HL-60/S4 treated with phorbol 12-myristate 13-acetate at 8.2 ng/mL for 4 days and 3 days (cell line): Measurements from ENCODE around the gene BCR.

Experiments
- in situ Hi-C: fragments of 300-500 bp; cut with MboI; formaldehyde crosslinking; loops from 2 replicates; pipeline ENCODE4 v1.15.0; 2022; ENCODE audit warnings: low sequenced_read_pairs

BCR gene

DNA sequence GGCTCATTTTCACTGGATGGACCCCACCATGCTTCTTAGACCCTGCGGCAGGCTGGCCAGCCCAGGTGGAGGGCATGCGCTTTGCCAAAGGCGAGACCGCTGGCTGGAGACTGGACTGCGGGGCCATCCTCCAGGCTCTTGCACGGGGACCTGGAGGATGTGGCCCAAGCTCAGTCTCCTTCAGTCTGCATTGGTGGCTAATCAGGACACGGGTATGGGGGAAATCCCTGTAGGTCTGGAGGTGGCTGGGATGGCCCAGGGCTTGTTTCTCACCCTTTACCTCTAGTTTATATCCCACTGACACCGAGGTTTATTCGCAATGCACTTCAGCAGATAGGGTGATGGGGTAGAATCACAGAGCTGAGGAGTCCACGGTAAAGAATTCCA, 45.0 kb downstream of the BCR start:
- in situ Hi-C loops: no loop called here

DNA sequence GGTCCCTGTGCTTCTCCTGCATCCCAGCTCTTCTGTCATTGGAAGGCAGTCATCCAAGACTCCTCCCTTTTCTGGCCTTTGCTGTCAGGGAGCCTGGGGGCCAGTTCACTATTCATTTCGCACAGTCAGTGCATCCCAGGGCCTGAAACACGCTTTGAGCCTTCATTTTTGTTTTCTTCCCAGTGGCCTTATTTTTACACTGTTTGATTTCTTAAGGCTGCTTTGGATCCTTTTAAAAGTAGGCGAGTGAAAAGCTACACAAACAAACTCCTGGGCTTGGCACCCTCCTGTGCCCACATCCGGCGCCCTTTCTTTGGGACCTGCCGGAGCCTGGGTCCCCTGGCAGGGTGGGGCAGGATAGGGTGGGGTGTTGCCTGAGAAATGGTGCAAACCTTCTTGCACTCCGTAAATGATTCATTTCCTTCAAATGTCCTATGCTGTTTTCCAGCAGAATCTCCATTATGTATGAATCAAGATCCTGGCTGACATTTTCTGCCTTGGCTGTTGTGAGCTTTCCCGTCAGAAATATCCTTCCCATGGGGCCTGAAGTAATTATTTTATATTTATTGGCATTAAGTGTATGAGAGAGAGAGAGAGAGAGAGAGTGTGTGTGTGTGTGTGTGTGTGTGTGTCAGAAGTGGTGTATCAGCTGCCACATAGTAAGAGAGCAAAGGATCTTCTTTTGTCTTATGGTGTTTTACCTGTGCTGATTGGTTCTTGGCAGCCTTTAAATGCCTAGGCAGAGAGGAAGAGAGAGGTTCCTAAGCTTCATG, 45.6 kb downstream of the BCR start:
- in situ Hi-C loops: no loop called here

DNA sequence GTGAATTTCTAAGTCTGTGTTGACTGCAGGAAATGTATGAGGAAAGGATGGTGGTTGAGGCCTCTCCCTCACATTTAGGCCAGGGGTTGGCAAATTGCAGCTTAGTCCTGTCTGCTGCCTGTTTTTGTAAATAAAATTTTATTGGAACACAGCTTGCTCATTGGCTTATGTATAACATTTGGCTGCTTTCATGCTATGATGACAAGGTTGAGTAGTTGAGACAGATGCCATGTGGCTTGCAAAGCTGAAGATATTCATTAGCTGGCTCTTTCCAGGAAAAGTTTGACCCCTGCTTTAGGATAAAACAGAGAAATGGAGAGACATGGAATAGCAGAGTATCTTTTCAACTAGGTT, 46.2 kb downstream of the BCR start:
- in situ Hi-C loops: no loop called here

DNA sequence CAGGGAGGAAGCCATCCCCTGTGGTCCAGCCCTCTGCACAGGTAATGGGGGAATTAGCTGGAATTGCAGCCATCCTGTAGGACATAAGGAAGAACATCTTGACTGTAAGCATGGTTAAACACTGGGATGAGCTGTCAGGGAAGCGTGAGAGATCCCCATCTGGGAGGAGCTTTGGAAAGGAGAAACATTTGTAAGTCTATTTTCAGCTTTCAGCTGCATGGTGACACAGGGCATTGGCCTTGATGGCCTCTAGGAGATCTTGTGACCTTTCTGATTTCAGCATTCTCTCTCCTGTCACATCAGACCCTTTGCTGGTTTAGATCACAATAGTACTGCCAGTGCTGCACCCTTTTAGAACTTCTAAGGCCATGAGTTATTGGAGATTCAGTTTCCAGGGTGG, 47.1 kb downstream of the BCR start:
- in situ Hi-C loops: no loop called here

DNA sequence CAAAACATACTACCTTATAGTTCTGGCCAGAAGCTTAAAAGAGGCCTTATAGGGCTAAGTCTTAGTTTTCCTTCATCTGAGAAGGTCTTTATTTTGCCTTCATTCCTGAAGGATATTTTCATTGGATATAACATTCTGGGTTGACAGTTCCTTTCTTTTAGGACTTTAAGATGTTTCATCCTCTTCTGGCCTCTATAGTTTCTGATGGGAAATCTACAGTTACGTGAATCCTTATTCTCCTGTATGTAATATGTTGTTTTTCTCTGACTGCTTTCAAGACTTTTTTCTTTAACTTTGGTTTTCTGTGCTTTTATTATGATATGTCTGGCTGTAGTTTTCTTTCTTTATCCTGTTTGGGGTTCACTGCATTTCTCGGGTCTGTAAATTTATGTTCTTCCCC, 48.2 kb downstream of the BCR start:
- in situ Hi-C loops: no loop called here

DNA sequence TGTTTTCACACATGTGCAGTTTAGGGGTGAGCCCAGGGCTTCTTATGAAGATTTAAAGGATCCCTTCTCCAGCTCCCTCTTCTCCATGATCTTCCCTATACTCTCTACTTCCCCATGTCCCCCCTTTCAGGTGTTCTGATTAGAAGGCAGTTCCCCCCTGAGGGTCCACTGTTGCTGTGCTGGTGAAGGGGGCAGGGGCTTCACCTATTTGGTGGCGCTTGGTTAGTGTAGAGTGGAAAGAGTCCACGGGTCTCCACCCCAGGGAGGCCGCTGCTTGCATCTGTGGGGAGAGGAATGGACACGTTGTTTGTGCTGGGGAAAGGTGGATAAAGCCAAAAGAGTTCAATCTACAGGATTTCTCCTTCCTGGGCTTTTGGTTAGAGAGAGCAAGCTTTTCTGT, 49.3 kb downstream of the BCR start:
- in situ Hi-C loops: no loop called here

DNA sequence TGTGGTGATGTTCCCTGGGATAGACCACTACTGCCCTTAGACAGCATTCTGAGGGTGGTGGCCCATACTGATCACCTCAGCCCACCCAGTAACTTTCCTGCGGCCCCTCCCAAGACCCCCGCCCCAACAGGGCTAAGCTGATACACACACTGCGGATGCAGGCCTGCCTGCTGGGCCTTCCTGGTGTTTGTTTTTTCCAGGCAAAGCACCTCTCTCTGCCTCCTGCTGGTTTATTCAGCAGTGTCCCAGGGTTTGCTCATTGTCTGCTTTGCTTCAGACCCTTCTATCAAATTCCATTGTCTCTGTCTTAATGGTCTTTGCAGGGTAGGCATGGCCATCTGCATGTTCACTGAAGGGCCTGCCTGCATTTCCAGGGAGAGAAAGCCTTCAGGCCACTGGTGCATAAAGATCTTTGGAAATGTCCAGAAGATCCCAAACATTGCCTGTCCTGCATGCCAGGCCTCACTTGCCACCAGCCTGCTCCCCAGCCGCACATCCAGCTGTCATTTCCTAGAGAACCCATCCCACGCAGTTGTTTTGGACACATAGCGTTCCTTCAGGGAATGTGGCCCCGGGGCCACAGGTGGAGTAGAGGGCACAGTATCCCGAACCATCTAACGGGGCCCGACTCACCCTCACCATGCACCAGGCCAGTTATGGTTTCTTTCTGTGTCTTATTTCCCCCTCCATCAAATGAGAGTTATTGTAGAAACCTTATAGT, 50.2 kb downstream of the BCR start:
- in situ Hi-C loops: no loop called here

DNA sequence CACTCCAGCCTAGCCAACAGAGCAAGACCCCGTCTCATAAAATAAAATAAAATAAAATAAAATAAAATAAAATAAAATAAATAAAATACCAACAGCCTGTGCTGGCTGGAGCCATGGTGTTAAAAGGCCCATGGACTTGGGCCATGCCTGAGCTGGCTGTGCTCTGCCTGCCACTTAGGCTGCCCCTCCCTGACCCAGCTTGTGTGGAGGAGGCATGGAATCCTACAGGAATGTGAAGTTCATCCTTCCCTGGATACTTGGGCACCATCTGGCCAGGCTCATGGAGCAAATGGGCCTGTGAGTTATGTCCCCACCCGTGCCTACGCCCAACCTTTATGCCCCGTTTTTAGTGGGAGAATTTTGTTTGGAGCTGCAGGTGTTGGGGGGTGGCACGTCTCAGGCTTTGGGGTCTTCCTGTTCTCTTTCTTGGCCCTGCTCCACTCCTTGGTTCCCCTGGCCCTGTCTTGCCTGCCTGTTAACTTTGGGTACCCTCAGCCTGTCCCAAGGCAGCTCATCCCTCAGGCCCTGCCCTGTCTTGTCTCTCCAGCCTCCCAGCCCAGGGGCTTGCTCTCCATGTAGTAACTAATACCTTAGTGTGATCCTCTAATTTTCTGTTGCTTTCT, 51.3 kb downstream of the BCR start:
- in situ Hi-C loops: no loop called here

DNA sequence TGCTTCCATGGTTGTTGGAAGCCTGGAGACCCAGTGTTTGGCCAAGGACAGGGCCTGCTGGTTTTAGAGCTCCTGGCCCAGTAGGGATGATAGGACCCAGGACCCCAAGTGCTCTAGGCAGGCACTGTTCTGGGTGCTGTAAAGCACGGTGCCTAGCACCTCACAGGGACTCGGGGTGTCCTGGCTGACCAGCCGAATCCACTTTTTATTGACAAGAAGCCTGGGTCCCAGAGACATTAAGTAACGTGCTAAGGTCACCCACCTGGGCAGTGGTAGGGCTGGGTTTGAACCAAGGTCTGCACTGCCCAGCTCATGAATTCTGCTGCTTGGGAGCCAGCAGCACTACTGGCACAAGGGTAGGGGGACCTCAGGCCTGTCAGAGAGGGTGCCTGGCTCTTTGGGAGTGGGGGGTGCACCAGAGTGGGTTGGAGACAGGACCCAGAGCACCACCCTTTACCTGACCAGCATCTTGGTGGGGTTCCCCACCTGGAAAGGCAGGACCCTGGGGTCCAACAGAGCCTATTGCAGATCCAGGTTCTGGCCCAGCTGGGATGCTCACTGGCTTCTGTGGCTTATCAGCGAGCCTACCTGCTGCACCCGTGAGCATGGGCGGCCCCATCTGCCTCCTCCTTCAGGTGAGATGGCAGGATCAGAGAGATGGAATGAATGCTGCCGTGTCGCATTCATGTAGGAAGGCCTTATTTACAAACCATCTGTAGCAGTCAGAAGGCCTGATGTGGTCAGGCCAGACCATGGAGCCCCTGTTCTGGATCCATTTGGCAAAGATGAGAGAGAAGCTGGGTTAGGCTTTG, 52.0 kb downstream of the BCR start:
- in situ Hi-C loops: no loop called here

DNA sequence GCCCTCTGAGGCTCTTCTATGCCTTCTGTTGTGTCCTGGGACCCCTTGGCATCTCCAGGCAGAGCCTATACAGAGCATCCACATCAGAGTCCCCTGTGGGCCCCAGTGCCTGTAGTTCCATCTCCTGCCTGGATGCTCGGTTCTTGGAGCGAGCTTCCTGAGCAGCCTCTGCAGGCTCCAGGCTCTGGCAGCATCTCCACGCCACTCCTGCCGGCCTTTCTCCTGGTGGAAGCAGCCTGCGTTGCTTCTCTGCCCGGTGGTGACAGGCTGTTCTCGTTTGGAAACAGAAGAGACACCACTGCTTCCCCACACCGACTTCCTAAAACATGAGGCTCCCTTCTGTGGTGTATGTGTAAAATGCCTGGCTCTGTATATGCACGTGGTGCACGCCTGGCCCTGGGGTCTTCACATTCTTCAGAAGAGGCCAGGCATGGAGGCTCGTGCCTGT, 52.8 kb downstream of the BCR start:
- in situ Hi-C loops: no loop called here

DNA sequence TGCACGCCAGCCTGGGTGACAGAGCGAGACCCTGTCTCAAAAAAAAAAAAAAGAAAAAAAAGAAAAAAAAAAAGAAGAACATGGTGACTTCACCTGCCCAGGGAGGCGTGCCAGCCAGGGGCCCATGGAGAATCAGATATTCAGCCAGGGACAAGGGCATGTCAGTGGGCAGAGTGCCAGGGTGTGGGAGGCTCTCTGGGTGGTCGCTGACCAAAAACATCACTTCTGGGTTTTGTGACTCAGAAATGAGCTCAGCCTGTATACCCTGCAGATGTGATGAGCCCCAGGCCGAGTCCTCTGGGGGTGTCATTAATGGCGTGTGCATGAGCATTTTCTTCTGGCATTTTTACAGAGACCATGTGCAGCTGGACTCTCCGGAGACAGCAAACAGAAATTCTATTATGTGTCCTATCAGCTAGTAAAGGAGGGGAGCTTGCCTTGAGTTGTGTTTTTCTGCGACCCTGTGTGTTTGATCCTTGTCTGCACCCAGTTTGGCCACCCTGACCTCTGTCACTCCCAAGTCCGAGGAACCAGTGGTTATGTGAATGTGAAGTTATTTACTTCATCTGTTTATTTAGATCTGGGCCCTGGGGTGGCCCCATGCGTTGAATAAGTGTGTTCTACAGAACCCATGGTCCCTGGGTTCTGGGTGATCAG, 53.6 kb downstream of the BCR start:
- in situ Hi-C loops: no loop called here

DNA sequence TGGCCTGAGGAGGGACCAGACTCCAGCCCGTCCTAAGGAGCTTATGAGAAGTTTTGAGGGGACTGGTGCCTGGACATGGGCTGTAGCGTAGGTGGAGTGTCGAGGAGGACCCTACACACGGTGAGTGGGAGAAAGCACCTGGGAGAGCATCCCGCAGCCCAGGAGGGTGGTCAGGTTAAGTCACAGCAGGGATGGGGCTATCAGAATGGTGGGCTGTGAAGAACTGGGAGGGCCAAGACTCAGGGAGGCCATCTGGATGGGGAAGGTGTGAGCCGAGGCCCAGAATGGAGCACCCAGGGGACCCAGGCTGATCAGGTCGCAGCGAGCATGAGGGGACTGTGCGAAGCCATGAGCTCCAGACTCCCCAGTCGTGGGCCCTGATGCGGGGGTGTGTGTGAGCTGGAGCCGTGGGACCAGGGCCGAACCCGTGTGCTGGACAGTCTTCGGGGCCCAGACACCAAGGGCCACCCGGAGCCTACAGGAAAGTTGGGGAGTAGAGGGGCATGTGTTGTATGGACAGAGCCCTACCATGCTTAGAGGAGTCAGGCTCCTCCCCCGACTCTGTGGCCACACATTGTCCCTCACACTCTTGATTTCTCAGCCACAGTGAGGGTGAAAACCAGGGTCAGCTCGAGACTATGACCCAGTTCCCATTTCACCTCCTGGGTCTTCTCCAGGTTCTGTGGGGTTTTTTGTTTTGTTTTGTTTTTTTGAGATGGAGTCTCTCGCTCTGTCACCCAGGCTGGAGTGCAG, 54.3 kb downstream of the BCR start:
- in situ Hi-C loops: no loop called here

DNA sequence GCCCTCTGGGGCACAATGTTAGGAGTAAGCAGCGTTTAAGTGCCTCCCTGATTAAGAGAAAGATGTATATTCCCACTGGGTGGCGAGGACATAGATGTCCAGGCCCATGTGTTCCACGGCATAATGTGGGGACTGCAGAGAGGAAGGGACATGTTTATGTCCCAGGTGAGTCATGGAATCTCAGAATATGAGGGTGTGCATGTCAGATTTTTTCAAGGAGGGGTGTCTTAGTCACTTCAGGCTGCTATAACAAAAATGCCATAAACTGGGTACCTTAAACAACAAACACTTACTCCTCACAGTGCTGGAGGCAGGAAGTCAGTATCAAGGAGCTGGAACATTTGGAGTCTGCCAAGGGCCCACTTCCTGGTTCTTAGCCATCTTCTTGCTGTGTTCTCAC, 55.1 kb downstream of the BCR start:
- in situ Hi-C loops: no loop called here

DNA sequence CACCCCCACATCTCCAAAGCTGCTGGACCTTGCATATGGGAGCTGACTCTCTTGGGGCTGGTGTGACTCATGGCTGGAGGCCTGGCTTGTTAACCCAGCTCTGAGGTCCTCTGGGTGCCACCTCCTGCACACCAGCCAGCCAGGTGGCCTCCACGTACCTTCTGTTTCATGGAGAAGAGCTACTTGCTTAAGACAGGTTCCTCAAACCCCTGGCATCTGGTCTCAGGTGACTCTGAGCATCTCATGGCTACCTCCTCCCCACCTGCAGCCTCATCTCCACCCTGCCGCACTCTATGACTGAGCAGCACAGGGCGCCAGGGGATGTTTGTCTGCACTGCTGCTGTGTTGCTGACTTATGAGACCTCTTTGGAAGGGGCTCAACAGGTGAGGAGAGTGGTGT, 55.7 kb downstream of the BCR start:
- in situ Hi-C loops: no loop called here

DNA sequence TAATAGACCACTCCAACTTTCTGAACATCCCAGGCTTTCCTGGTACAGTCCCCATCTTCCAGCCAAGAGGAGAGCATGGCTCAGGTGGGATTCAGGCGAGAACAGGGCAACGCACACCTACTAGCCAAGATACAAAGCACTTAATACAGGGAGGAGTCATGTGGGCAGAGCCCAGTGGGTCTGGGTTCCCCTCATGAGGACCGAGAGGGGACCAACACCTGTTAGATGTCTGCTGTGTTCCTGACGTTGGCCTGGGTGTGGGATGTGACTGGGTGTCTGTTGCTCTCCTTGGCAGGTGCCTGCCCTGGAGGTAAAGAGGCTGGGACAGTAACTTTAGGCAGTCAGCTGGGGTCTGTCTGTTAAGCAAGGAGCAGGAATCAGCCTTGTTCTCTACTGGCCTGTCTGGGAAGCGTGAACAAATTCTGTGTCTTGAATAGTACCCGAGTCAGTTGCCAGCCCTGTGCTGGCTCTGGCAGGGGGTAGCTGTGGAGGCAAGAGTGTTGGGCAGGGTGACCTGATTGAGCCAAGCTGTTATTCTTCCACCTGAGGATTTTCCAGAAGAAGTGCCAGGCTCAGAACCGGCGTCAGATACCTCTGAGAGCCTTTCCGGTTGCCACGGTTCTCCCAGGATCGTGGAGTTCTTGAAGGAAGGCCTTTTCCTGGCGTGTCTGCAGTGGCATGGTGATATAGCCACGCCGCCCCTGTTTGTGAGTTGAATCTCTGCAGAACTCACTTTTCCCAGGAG, 56.3 kb downstream of the BCR start:
- in situ Hi-C loops: no loop called here

DNA sequence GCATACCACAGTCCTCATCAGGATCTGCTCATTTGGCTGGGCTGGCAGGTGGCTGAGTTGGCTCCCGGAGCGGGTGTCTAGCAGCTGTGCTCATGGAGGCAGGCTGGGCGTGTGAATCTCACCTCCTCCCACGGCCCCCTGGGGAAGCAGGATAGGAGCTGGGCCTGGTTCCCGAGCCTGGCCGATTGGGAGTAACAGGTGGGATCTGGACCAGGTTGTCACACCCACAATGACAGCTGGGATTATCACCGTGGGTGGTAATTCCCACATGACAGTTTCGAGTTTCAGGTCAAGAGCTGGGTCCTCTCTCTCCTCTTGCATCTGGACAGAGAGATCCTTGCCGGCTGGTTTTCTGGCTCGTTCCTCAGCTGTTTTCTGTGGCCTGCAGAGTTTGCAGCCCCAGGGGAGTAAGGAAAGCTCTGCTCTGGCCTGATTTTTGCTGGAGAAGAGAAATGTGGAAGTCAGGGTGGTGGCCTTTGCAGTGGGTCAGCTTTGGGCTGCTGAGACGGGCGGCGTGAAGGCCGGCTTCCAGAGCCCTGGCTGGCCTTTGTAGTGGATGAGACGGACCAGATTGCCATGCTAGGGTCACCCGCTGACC, 57.0 kb downstream of the BCR start:
- in situ Hi-C loops: no loop called here

DNA sequence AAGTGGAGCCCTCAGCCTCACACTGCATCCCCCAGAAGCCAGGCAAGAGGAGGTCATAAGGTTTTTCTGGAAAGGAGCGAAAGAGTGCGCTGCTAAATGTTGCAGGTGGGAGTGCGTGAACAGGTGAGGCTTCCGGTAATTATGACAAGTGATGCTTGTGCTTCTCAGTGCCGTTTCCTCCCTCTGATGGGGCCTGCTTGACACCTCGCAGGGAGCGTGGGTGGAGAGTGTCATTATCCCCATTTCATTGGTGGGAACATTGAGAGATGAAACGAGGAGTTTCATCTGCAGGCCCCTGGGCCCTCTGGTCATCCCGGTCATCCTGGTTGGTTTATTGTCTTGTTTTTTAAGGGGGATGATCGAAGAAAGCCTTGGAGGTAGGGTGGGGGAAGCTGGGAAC, 57.5 kb downstream of the BCR start:
- in situ Hi-C loops: no loop called here

DNA sequence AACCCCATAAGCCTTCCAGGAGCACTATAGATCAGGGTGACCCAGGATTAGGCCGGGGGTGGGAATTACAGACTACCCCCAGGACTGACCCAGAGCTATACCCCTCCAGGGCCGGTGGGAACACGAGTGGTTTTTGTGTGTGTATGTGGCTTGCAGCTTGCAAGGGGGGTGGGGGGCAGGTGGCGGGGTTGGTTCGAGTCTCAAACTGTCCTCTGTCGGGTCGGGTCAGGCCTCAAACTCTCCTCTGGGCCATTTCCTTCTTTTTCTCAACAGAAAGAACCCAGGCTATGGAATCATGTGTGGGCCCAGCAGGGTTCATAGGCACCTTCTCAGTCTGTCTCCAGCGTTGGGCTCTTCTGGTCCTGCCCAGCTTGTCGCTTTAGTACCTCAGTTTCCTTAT, 58.4 kb downstream of the BCR start:
- in situ Hi-C loops: no loop called here

DNA sequence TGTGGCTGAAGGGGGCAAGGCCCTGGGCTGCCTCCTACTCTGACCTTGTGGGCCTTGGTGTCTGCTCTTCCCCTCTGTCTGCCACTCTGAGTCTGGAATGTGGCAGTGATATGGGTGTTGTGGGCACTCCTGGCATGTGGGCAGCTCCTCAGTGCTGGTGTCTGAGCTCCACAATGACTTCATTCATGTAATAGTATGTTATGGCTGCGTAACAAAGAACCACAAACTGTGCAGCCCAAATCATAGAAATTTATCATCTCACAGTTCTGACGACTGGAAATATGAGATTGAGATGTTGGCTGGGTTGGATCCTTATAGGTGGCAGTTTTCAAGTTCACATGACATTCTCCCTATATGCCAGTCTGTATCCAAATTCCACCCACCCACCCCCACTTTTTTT, 59.1 kb downstream of the BCR start:
- in situ Hi-C loops: no loop called here
